Peyer's patch (tissue), 4 donors: ENCODE results near the gene ACTMAP. TPM values are rescaled to one million over a fixed set of nuclear protein-coding genes. Genes with fewer than 3 reads are reported as not detected.

Source experiments
- DNase-seq, 3 donors: peaks; one replicate each; pipeline ENCODE4 v3.0.0-alpha.2; 2017 to 2019
- H3K27ac ChIP-seq, 4 donors: fragments of 200-600 bp; sonication (generic); one replicate each; pipeline ENCODE4 v1.5.1; 2016 to 2019
- H3K27me3 ChIP-seq, 2 donors: fragments of 200-600 bp; sonication (generic); one replicate each; pipeline ENCODE4 v1.5.1; 2019
- H3K36me3 ChIP-seq, 3 donors: fragments of 200-600 bp; sonication (generic); one replicate each; pipeline ENCODE4 v1.5.1; 2016 to 2019
- H3K4me1 ChIP-seq, 4 donors: fragments of 200-600 bp; sonication (generic); one replicate each; pipeline ENCODE4 v1.5.1; 2016 to 2019
- H3K4me3 ChIP-seq, 4 donors: fragments of 200-600 bp; sonication (generic); 1 replicate in 3 of 4; 2 replicates in 1 of 4; pipeline ENCODE4 v1.5.1; 2016 to 2019; ENCODE audit warnings: mild to moderate bottlenecking in 1 of 4
- H3K9me3 ChIP-seq, 4 donors: fragments of 200-600 bp; sonication (generic); one replicate each; pipeline ENCODE4 v1.5.1; 2016 to 2019; ENCODE audit warnings: mild to moderate bottlenecking in 1 of 4
- POLR2A ChIP-seq, 2 donors: fragments of 450-650 bp; IDR thresholded peaks; one replicate each; pipeline ENCODE4 v1.5.1; 2017; ENCODE audit warnings: antibody characterized with exemption in 2 of 2, mild to moderate bottlenecking in 2 of 2, moderate library complexity in 2 of 2
- total RNA-seq, 4 donors: library from RNA; depleted of rRNA; stranded (reverse); fragments of >200 nt; gene quantifications; one replicate each; pipeline ENCODE4 v1.1.0, GENCODE V29; 2016
- TF ChIP-seq, protein P1 (sequence below), 6 experiments: fragments of 450-650 bp in 4 of 6; fragments of 200-600 bp in 2 of 6; sonication (generic) in 1 of 6; IDR thresholded peaks; one replicate each; pipeline ENCODE4 v1.5.1; 2017 to 2019; ENCODE audit warnings: antibody characterized with exemption in 6 of 6, mild to moderate bottlenecking in 3 of 6, moderate library complexity in 1 of 6

The ACTMAP gene
- total RNA-seq, 4 donors from 2014 or later, result 7.4 to 33.0 (median 21.6) TPM

GRCh38 chr19:40758491-40758890 lies 8.2 kb upstream of the ACTMAP start:
- no peaks in the 10 kb centered on the region for H3K9me3 ChIP-seq
- peaks cover 0 to 26% (median 19%) of the 10 kb centered on the region in 4 donors for H3K4me1 ChIP-seq
- no peak overlapping the region for H3K27ac ChIP-seq
- TF ChIP-seq, protein P1, sequence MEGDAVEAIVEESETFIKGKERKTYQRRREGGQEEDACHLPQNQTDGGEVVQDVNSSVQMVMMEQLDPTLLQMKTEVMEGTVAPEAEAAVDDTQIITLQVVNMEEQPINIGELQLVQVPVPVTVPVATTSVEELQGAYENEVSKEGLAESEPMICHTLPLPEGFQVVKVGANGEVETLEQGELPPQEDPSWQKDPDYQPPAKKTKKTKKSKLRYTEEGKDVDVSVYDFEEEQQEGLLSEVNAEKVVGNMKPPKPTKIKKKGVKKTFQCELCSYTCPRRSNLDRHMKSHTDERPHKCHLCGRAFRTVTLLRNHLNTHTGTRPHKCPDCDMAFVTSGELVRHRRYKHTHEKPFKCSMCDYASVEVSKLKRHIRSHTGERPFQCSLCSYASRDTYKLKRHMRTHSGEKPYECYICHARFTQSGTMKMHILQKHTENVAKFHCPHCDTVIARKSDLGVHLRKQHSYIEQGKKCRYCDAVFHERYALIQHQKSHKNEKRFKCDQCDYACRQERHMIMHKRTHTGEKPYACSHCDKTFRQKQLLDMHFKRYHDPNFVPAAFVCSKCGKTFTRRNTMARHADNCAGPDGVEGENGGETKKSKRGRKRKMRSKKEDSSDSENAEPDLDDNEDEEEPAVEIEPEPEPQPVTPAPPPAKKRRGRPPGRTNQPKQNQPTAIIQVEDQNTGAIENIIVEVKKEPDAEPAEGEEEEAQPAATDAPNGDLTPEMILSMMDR (IDR thresholded peaks at IDR 0.05), result no peak
- no peak for TF ChIP-seq POLR2A (IDR thresholded peaks at IDR 0.05)
- H3K27me3 ChIP-seq, result no peaks in the 10 kb centered on the region
- H3K36me3 ChIP-seq, result peaks cover 0 to 69% (median 2%) of the 10 kb centered on the region in 3 donors
- no peak for DNase-seq
- H3K4me3 ChIP-seq, result no peak overlapping the region

GRCh38 chr19:40756502-40757110 lies 6.3 kb upstream of the ACTMAP start:
- Histone ChIP-seq H3K36me3 (peaks cover 0 to 50% (median 2%) of the 10 kb centered on the region in 3 donors), H3K27me3 (no peaks in the 10 kb centered on the region), H3K9me3 (no peaks in the 10 kb centered on the region), H3K4me1 (peaks cover 0 to 36% (median 26%) of the 10 kb centered on the region in 4 donors), H3K4me3 (no peak overlapping the region), H3K27ac (no peak overlapping the region)
- no peak for DNase-seq
- no peak for TF ChIP-seq POLR2A (IDR thresholded peaks at IDR 0.05)
- TF ChIP-seq, protein P1 (IDR thresholded peaks at IDR 0.05), result no peak

GRCh38 chr19:40755791-40756190 lies 5.5 kb upstream of the ACTMAP start:
- H3K27me3 ChIP-seq, result no peaks in the 10 kb centered on the region
- no peaks in the 10 kb centered on the region for H3K9me3 ChIP-seq
- TF ChIP-seq, protein P1 (IDR thresholded peaks at IDR 0.05), result no peak
- TF ChIP-seq POLR2A (IDR thresholded peaks at IDR 0.05), result no peak
- peaks cover 0 to 42% (median 2%) of the 10 kb centered on the region in 3 donors for H3K36me3 ChIP-seq
- H3K4me3 ChIP-seq, result no peak overlapping the region
- H3K27ac ChIP-seq, result peak overlapping the region in 2 of 4 donors; percentile 2 to 63
- peaks cover 0 to 36% (median 26%) of the 10 kb centered on the region in 4 donors for H3K4me1 ChIP-seq
- DNase-seq, result no peak

DNA sequence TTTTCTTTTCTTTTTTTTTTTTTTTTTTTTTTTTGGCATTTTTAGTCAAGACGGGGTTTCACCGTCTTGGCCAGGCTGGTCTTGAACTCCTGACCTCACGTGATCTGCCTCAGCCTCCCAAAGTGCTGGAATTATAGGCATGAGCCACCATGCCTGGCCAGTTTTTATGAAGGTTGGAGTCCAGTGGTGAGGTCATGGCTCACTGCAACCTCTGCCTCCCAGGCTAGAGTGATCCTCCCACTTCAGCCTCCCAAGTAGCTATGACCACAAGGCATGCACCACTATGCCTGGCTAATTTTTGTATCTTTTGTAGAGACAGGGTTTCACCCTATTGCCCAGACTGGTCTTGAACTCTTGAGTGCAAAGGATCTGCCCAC lies 5.0 kb upstream of the ACTMAP start:
- TF ChIP-seq, protein P1 (IDR thresholded peaks at IDR 0.05), result no peak
- no peak for TF ChIP-seq POLR2A (IDR thresholded peaks at IDR 0.05)
- Histone ChIP-seq H3K36me3 (peaks cover 0 to 36% (median 0%) of the 10 kb centered on the region in 3 donors), H3K4me3 (no peak overlapping the region)

DNA sequence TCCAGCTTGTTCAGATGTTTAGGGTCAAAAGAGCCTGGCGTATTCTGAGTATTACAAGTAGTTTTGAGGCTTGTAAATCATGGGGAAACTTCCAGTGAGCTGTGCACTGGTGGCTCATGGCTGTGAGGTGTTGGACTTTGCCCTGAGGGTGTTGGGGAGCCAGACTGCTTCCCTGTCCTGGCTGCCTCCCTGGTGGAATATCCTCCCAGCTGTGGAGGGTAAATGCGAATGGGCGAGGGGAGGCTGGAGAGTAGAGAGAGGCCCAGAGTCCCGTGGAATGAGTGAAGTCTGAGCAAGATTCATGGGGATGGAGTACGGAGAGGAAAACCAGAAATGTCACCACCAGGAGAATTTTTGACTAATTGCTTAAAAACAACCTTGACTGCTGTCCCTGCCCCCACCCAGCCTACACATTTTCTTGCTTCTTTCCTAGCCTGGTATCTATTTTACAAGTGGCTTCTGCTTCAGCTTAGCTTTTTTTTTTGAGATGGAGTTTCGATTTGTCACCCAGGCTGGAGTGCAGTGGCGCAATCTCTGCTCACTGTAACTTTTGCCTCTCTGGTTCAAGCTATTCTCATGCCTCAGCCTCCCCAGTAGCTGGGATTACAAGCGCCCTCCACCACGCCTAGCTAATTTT lies 4.5 kb upstream of the ACTMAP start:
- H3K36me3 ChIP-seq, result peaks cover 0 to 31% (median 0%) of the 10 kb centered on the region in 3 donors
- H3K9me3 ChIP-seq, result no peaks in the 10 kb centered on the region
- peak in 1 of 2 donors; percentile 43 for TF ChIP-seq POLR2A (IDR thresholded peaks at IDR 0.05)
- TF ChIP-seq, protein P1 (IDR thresholded peaks at IDR 0.05), result peak in 2 of 6 experiments; percentile 17 to 19
- H3K27ac ChIP-seq, result peak overlapping the region; percentile 55 to 93 (median 70)
- peaks cover 0 to 37% (median 27%) of the 10 kb centered on the region in 4 donors for H3K4me1 ChIP-seq
- H3K27me3 ChIP-seq, result no peaks in the 10 kb centered on the region
- H3K4me3 ChIP-seq, result peak overlapping the region; percentile 6 to 36 (median 18)
- peak in 2 of 3 donors; percentile 74 to 84 for DNase-seq

More for the DNA sequence above, 5.0 kb upstream of the ACTMAP start:
- H3K9me3 ChIP-seq, result no peaks in the 10 kb centered on the region
- H3K27ac ChIP-seq, result peak overlapping the region in 3 of 4 donors; percentile 60 to 81 (median 63)
- no peak for DNase-seq
- no peaks in the 10 kb centered on the region for H3K27me3 ChIP-seq
- H3K4me1 ChIP-seq, result peaks cover 0 to 36% (median 26%) of the 10 kb centered on the region in 4 donors
